Measurements from ENCODE around the gene SCD5. TPM values are rescaled to one million over a fixed set of nuclear protein-coding genes. Genes with fewer than 3 reads are reported as not detected.
"Not testable (repeated sequence)": the region's sequence is repeated elsewhere in the genome, so short reads cannot be mapped to it uniquely, and the experiment has no call there.

Gene SCD5
- total RNA-seq, 4 donors from 2014 or later: 27.6 to 79.3 (median 55.3) TPM

DNA sequence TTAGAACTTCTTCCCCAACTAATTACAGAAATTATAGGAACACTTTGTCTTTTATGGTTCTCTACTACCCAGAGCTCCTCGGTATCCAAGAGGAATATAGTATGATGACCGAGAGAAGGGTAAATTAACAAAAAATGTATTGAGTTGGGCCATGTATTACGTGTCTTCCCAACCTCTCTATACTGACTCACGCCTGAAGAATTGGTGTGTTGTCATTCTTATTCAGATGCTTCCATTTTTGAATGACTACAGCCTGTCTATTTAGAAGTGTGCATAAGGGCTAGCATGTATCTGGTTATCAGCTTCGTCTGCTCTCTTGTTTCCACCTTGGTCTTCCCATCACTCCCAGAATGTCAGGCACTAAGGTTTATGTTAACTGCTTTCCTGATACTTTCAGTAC lies 24.5 kb upstream of the SCD5 start:
- H3K9me3 ChIP-seq: no peaks in the 10 kb centered on the region
- TF ChIP-seq EP300 (IDR thresholded peaks at IDR 0.05) (no peak), POLR2A (IDR thresholded peaks at IDR 0.05) (no peak)
- TF ChIP-seq, protein P1, sequence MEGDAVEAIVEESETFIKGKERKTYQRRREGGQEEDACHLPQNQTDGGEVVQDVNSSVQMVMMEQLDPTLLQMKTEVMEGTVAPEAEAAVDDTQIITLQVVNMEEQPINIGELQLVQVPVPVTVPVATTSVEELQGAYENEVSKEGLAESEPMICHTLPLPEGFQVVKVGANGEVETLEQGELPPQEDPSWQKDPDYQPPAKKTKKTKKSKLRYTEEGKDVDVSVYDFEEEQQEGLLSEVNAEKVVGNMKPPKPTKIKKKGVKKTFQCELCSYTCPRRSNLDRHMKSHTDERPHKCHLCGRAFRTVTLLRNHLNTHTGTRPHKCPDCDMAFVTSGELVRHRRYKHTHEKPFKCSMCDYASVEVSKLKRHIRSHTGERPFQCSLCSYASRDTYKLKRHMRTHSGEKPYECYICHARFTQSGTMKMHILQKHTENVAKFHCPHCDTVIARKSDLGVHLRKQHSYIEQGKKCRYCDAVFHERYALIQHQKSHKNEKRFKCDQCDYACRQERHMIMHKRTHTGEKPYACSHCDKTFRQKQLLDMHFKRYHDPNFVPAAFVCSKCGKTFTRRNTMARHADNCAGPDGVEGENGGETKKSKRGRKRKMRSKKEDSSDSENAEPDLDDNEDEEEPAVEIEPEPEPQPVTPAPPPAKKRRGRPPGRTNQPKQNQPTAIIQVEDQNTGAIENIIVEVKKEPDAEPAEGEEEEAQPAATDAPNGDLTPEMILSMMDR (IDR thresholded peaks at IDR 0.05): no peak
- H3K4me1 ChIP-seq: peaks cover 0 to 4% (median 0%) of the 10 kb centered on the region in 4 donors
- no peak for DNase-seq (ENCODE audit: low spot score in 2 of 2)
- 86 to 88% methylated on average over 5 of the region's 5 CpGs for WGBS, 2 donors
- H3K27me3 ChIP-seq: no peaks in the 10 kb centered on the region
- no peak overlapping the region for H3K4me3 ChIP-seq
- H3K36me3 ChIP-seq: peaks cover 7 to 100% (median 31%) of the 10 kb centered on the region in 3 donors
- no peak overlapping the region for H3K27ac ChIP-seq

DNA sequence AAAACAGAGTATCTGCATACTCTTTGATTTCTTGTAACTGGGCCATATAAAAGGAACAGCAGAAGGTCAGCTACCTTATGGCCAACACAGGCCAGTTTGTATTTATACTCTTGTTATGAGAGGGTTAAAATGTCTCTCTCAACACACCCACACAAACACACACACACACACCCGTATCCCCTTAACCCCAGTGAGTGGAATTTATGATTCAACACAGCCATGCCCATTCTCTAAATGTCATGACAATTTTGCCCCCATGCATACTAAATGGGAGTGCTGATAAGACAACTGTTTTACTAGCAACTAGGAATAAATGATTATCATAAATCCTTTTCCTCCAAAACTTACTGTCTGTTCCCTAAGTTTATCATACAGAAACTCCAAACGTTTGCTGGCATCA lies 22.1 kb upstream of the SCD5 start:
- Histone ChIP-seq H3K9me3 (no peaks in the 10 kb centered on the region), H3K36me3 (peaks cover 4 to 99% (median 18%) of the 10 kb centered on the region in 3 donors), H3K4me1 (peaks cover 0 to 4% (median 0%) of the 10 kb centered on the region in 4 donors), H3K27ac (no peak overlapping the region), H3K27me3 (no peaks in the 10 kb centered on the region), H3K4me3 (no peak overlapping the region)
- TF ChIP-seq, protein P1 (IDR thresholded peaks at IDR 0.05): no peak
- TF ChIP-seq POLR2A (IDR thresholded peaks at IDR 0.05) (no peak), EP300 (IDR thresholded peaks at IDR 0.05) (no peak)
- no peak for DNase-seq (ENCODE audit: low spot score in 2 of 2)
- 12 to 24% methylated on average over 2 of the region's 2 CpGs for WGBS, 2 donors

DNA sequence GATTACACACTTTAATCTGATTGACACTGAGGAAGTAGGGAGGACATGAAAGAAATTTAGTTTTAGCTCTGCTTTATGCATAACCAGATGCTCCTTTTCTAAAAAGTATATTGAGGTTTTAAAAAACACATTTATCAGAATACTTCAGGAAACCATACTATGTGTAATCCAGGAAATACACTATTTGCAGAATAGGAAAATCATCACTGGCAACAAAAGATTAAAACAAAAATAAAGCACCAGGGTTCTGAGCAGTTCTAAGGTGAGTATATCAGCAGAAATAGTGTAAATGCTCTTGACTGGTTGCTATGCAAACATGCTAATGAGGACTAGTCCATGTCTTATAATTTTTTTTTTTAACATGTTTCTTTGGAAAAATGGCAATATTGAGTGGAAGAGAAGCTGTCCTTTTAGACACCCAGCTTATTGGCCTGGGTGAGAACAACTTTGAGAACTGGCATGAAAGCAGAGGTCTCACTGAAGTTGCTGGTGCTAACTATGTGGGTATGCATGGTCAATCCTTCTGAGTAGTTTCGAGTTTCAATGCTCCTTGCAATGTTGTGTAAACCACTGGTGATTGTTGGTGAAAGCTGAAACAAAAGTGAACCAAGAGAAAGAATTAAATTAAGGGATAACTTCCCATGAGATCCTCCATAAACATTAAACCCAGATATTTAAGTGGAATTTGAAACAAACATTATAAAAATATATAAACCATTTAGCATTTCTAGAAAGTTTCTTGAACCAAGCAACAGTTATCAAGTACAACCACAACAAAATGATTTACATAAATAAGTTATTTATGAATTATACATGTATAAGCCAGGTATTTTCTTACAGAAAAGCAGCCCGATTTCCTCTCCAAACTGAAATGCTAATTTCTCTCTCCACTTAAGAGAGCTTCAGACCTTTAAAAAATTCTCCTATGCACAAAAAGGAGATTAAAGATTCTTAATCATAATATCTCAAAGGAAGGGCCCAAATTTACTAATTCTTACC lies 20.4 kb upstream of the SCD5 start:
- Histone ChIP-seq H3K27me3 (no peaks in the 10 kb centered on the region), H3K4me1 (peaks cover 0 to 4% (median 0%) of the 10 kb centered on the region in 4 donors), H3K4me3 (no peak overlapping the region), H3K9me3 (no peaks in the 10 kb centered on the region), H3K27ac (no peak overlapping the region), H3K36me3 (peaks cover 0 to 82% (median 18%) of the 10 kb centered on the region in 3 donors)
- WGBS, 2 donors: 88 to 89% methylated on average over 2 of the region's 2 CpGs
- no peak for TF ChIP-seq EP300 (IDR thresholded peaks at IDR 0.05)
- TF ChIP-seq, protein P1 (IDR thresholded peaks at IDR 0.05): no peak
- no peak for DNase-seq (ENCODE audit: low spot score in 2 of 2)

DNA sequence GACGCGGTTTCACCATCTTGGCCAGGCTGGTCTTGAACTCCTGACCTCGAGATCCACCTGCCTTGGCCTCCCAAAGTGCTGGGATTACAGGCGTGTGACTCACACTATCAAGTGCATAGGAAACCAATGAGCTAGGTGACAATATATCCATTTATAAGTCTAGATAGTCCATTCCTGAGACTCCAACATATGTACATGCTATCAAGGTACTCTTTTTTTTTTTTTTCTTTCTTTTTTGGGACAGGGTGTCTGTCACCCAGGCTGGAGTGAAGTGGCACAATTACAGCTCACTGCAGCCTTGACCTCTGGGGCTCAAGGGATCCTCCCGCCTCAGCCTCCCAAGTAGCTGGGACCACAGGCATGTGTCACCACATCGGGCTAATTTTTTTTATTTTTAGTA lies 18.3 kb upstream of the SCD5 start:
- H3K4me3 ChIP-seq; H3K27me3 ChIP-seq; DNase-seq (ENCODE audit: low spot score in 2 of 2); H3K9me3 ChIP-seq; H3K27ac ChIP-seq; H3K4me1 ChIP-seq: not testable (repeated sequence)
- WGBS, 2 donors: 96% methylated on average over 6 of the region's 6 CpGs
- H3K36me3 ChIP-seq: peaks cover 0 to 61% (median 4%) of the 10 kb centered on the region in 3 donors

DNA sequence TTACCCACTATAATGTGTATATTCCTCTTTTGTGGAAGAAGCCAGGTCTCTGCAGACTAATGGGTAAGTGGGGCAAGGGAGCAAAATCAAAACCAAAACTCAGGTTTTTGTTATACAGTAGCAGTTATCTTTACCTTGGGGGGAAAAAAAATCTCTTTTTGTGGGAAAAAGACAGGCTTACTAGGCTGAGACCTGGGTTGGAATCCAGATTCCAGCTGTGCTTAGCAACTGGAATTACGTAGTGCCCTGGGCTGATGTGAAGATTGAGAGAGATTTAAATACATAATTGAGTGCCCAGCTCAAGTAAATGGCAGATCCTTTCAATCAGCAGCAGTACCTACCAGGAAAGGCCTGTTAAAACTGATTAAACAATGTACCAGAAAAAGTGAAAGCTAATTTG lies 15.4 kb upstream of the SCD5 start:
- 76 to 77% methylated on average over 1 of the region's 1 CpG for WGBS, 2 donors
- Histone ChIP-seq H3K4me1 (peaks cover 4 to 12% (median 6%) of the 10 kb centered on the region in 4 donors), H3K27ac (no peak overlapping the region), H3K36me3 (peaks cover 0 to 32% (median 4%) of the 10 kb centered on the region in 3 donors), H3K4me3 (no peak overlapping the region), H3K9me3 (no peaks in the 10 kb centered on the region), H3K27me3 (no peaks in the 10 kb centered on the region)
- TF ChIP-seq POLR2A (IDR thresholded peaks at IDR 0.05) (no peak), EP300 (IDR thresholded peaks at IDR 0.05) (no peak)
- TF ChIP-seq, protein P1 (IDR thresholded peaks at IDR 0.05): no peak
- no peak for DNase-seq (ENCODE audit: low spot score in 2 of 2)

Data from tibial nerve (tissue), 4 donors.